Liver (tissue), 9 donors: Measurements from ENCODE around the gene UBE2QL1. TPM values are rescaled to one million over a fixed set of nuclear protein-coding genes. Genes with fewer than 3 reads are reported as not detected.
A peak's percentile ranks its signal among the peaks of the same experiment; 100 is the strongest.

Experiments used
- DNase-seq: peaks from one replicate; pipeline ENCODE4 v3.0.0-alpha.2; 2017; ENCODE audit warnings: low spot score
- H3K27ac ChIP-seq, 2 donors: one replicate each; pipeline ENCODE4 v1.7.0; 2013; ENCODE audit warnings: inconsistent platforms in 2 of 2, low read length in 2 of 2, control low read depth in 1 of 2, low read depth in 1 of 2, mild to moderate bottlenecking in 1 of 2
- H3K27me3 ChIP-seq, 4 donors: one replicate each; pipeline versions ENCODE4 v1.6.1 to v1.7.0; 2013; ENCODE audit warnings: low read length in 3 of 4, inconsistent platforms in 1 of 4, mild to moderate bottlenecking in 1 of 4, moderate library complexity in 1 of 4; ENCODE audit not compliant: control insufficient read depth in 4 of 4, insufficient read depth in 4 of 4
- H3K36me3 ChIP-seq, 4 donors: one replicate each; pipeline versions ENCODE4 v1.6.1 to v1.7.0; 2013; ENCODE audit warnings: low read length in 3 of 4, mild to moderate bottlenecking in 3 of 4, low read depth in 1 of 4, moderate library complexity in 1 of 4; ENCODE audit not compliant: control insufficient read depth in 4 of 4, insufficient read depth in 3 of 4
- H3K4me1 ChIP-seq, 4 donors: one replicate each; pipeline versions ENCODE4 v1.6.1 to v1.7.0; 2013; ENCODE audit warnings: low read length in 3 of 4, mild to moderate bottlenecking in 3 of 4, moderate library complexity in 1 of 4; ENCODE audit not compliant: control insufficient read depth in 4 of 4, insufficient read depth in 4 of 4
- H3K4me3 ChIP-seq, 3 donors: one replicate each; pipeline versions ENCODE4 v1.6.1 to v1.7.0; 2013; ENCODE audit warnings: low read length in 3 of 3, control low read depth in 1 of 3, low read depth in 1 of 3, mild to moderate bottlenecking in 1 of 3
- H3K9ac ChIP-seq, 2 donors: one replicate each; pipeline ENCODE4 v1.7.0; 2013; ENCODE audit warnings: low read length in 2 of 2, mild to moderate bottlenecking in 2 of 2, moderate library complexity in 2 of 2, control low read depth in 1 of 2, low read depth in 1 of 2
- H3K9me3 ChIP-seq, 4 donors: one replicate each; pipeline versions ENCODE4 v1.6.1 to v1.7.0; 2013; ENCODE audit warnings: low read length in 3 of 4; ENCODE audit not compliant: control insufficient read depth in 4 of 4
- EGR1 ChIP-seq, 2 donors: IDR thresholded peaks; 2 replicates each; pipeline ENCODE4 v1.6.1; 2016 to 2018; ENCODE audit warnings: antibody characterized with exemption in 2 of 2, low read depth in 2 of 2
- FOXA1 ChIP-seq: IDR thresholded peaks from 2 replicates; pipeline ENCODE4 v1.6.1; 2016; ENCODE audit warnings: antibody characterized with exemption
- GABPA ChIP-seq, 2 donors: IDR thresholded peaks in 1 of 2; conservative IDR thresholded peaks in 1 of 2; 2 replicates each; pipeline ENCODE4 v1.6.1; 2016; ENCODE audit warnings: antibody characterized with exemption in 2 of 2, mild to moderate bottlenecking in 1 of 2, moderate library complexity in 1 of 2
- JUND ChIP-seq, 2 donors: IDR thresholded peaks; 2 replicates each; pipeline ENCODE4 v1.6.1; 2016; ENCODE audit warnings: antibody characterized with exemption in 2 of 2
- NR2F2 ChIP-seq: IDR thresholded peaks from 2 replicates; pipeline ENCODE4 v1.6.1; 2016; ENCODE audit warnings: antibody characterized with exemption
- RAD21 ChIP-seq, 2 donors: IDR thresholded peaks; 2 replicates each; pipeline ENCODE4 v1.6.1; 2016; ENCODE audit warnings: antibody characterized with exemption in 2 of 2, mild to moderate bottlenecking in 2 of 2
- RXRA ChIP-seq, 2 donors: IDR thresholded peaks; 2 replicates each; pipeline ENCODE4 v1.6.1; 2017 to 2018; ENCODE audit warnings: antibody characterized with exemption in 2 of 2, mild to moderate bottlenecking in 1 of 2
- YY1 ChIP-seq: IDR thresholded peaks from 2 replicates; pipeline ENCODE4 v1.6.1; 2016; ENCODE audit warnings: antibody characterized with exemption, mild to moderate bottlenecking
- WGBS: extraction: QIAGEN DNeasy Blood & Tissue Kit; methylation state at CpG from one replicate; pipeline ENCODE4 v1.1.7; 2013; 5-methylcytosine and 5-hydroxymethylcytosine counted together
- polyA plus RNA-seq, 2 donors: library from polyadenylated mRNA; stranded (reverse) in 1 of 2; unstranded in 1 of 2; fragments of 200-250 nt in 1 of 2; fragments of >200 nt in 1 of 2; fragmentation: Nextera tagmentation in 1 of 2; extraction: Ambion mirVana in 1 of 2; gene quantifications; one replicate each; pipeline versions ENCODE4 v1.2.1 to v1.2.3, GENCODE V29; 2013 to 2015
- total RNA-seq, 2 donors: library from RNA; depleted of rRNA; stranded (reverse); fragments of >200 nt; gene quantifications; one replicate each; pipeline ENCODE4 v1.2.3, GENCODE V29; 2014
- TF ChIP-seq, protein P1 (sequence below): fragments of 150-350 bp; IDR thresholded peaks from 2 replicates; pipeline ENCODE4 v1.5.1; 2017; ENCODE audit warnings: improper control_type of control experiment, low read depth, low read length; ENCODE audit not compliant: missing input control
- TF ChIP-seq, protein P2 (sequence below): IDR thresholded peaks from 2 replicates; pipeline ENCODE4 v1.6.1; 2016; ENCODE audit warnings: antibody characterized with exemption, mild to moderate bottlenecking
- TF ChIP-seq, protein P3 (sequence below): IDR thresholded peaks from 2 replicates; pipeline ENCODE4 v1.6.1; 2016; ENCODE audit warnings: antibody characterized with exemption
- TF ChIP-seq, protein P4 (sequence below): IDR thresholded peaks from 2 replicates; pipeline ENCODE4 v1.6.1; 2016; ENCODE audit warnings: antibody characterized with exemption
- donor health status: healthy.
- donor health status: healthy.
- donor health status: healthy.
- donor health status: healthy.
- donor health status: healthy.

UBE2QL1 gene
- total and polyA plus RNA-seq, 4 donors = 0.09 to 1.9 (median 0.36) TPM

- no peaks in the 10 kb centered on the region for H3K4me1 ChIP-seq
- TF ChIP-seq, protein P1, sequence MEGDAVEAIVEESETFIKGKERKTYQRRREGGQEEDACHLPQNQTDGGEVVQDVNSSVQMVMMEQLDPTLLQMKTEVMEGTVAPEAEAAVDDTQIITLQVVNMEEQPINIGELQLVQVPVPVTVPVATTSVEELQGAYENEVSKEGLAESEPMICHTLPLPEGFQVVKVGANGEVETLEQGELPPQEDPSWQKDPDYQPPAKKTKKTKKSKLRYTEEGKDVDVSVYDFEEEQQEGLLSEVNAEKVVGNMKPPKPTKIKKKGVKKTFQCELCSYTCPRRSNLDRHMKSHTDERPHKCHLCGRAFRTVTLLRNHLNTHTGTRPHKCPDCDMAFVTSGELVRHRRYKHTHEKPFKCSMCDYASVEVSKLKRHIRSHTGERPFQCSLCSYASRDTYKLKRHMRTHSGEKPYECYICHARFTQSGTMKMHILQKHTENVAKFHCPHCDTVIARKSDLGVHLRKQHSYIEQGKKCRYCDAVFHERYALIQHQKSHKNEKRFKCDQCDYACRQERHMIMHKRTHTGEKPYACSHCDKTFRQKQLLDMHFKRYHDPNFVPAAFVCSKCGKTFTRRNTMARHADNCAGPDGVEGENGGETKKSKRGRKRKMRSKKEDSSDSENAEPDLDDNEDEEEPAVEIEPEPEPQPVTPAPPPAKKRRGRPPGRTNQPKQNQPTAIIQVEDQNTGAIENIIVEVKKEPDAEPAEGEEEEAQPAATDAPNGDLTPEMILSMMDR = no peak
- TF ChIP-seq, protein P2, sequence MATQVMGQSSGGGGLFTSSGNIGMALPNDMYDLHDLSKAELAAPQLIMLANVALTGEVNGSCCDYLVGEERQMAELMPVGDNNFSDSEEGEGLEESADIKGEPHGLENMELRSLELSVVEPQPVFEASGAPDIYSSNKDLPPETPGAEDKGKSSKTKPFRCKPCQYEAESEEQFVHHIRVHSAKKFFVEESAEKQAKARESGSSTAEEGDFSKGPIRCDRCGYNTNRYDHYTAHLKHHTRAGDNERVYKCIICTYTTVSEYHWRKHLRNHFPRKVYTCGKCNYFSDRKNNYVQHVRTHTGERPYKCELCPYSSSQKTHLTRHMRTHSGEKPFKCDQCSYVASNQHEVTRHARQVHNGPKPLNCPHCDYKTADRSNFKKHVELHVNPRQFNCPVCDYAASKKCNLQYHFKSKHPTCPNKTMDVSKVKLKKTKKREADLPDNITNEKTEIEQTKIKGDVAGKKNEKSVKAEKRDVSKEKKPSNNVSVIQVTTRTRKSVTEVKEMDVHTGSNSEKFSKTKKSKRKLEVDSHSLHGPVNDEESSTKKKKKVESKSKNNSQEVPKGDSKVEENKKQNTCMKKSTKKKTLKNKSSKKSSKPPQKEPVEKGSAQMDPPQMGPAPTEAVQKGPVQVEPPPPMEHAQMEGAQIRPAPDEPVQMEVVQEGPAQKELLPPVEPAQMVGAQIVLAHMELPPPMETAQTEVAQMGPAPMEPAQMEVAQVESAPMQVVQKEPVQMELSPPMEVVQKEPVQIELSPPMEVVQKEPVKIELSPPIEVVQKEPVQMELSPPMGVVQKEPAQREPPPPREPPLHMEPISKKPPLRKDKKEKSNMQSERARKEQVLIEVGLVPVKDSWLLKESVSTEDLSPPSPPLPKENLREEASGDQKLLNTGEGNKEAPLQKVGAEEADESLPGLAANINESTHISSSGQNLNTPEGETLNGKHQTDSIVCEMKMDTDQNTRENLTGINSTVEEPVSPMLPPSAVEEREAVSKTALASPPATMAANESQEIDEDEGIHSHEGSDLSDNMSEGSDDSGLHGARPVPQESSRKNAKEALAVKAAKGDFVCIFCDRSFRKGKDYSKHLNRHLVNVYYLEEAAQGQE = no peak
- TF ChIP-seq YY1 = no peak
- TF ChIP-seq, protein P3, sequence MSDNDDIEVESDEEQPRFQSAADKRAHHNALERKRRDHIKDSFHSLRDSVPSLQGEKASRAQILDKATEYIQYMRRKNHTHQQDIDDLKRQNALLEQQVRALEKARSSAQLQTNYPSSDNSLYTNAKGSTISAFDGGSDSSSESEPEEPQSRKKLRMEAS = no peak
- TF ChIP-seq GABPA (IDR thresholded peaks at IDR 0.05 in 1 of 2, conservative IDR thresholded peaks at IDR 0.05 in 1 of 2) = no peak
- no peak for TF ChIP-seq EGR1 (IDR thresholded peaks at IDR 0.05; ENCODE audit: low read depth in 2 of 2)
- TF ChIP-seq RAD21 (IDR thresholded peaks at IDR 0.05) = no peak
- TF ChIP-seq RXRA (IDR thresholded peaks at IDR 0.05) = no peak
- no peak overlapping the region for H3K9ac ChIP-seq
- no peaks in the 10 kb centered on the region for H3K27me3 ChIP-seq
- H3K36me3 ChIP-seq = no peaks in the 10 kb centered on the region
- H3K4me3 ChIP-seq = no peak overlapping the region
- H3K27ac ChIP-seq = no peak overlapping the region
- DNase-seq = peak; percentile 12
- WGBS = 83% methylated on average over 5 of the region's 5 CpGs
- H3K9me3 ChIP-seq = no peaks in the 10 kb centered on the region
These were observed 92.8 kb downstream of the UBE2QL1 start for GRCh38 chr5:6541256-6542013.

- TF ChIP-seq, protein P2 = no peak
- no peak for TF ChIP-seq YY1
- TF ChIP-seq, protein P4, sequence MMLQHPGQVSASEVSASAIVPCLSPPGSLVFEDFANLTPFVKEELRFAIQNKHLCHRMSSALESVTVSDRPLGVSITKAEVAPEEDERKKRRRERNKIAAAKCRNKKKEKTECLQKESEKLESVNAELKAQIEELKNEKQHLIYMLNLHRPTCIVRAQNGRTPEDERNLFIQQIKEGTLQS = no peak
- no peak for TF ChIP-seq NR2F2
- no peak for TF ChIP-seq FOXA1
- TF ChIP-seq JUND (IDR thresholded peaks at IDR 0.05) = no peak
- DNase-seq = peak; percentile 21
- Histone ChIP-seq H3K27me3 (no peaks in the 10 kb centered on the region), H3K4me1 (no peaks in the 10 kb centered on the region), H3K4me3 (no peak overlapping the region), H3K9ac (no peak overlapping the region), H3K36me3 (no peaks in the 10 kb centered on the region), H3K9me3 (no peaks in the 10 kb centered on the region), H3K27ac (no peak overlapping the region)
- 92% methylated on average over 12 of the region's 12 CpGs for WGBS
These were observed 94.0 kb downstream of the UBE2QL1 start for GRCh38 chr5:6542421-6543345.
